ENCODE measurements around the gene NRXN3.

The NRXN3 gene

GRCh38 chr14:79670811-79671210, 1500.6 kb downstream of the NRXN3 start:
- DNase-seq = no peak

- no peak for DNase-seq
Measured at GRCh38 chr14:79680087-79680486, 1509.9 kb downstream of the NRXN3 start.

GRCh38 chr14:79686196-79686595, 1516.0 kb downstream of the NRXN3 start:
- no peak for DNase-seq

GRCh38 chr14:79690960-79691359, 1520.8 kb downstream of the NRXN3 start:
- no peak for DNase-seq

- no peak for DNase-seq
Measured at GRCh38 chr14:79693935-79694334, 1523.8 kb downstream of the NRXN3 start.

- DNase-seq = no peak
Measured at GRCh38 chr14:79695307-79695706, 1525.1 kb downstream of the NRXN3 start.

- DNase-seq = no peak
Measured at GRCh38 chr14:79698298-79698711, 1528.1 kb downstream of the NRXN3 start.

- no peak for DNase-seq
Measured at GRCh38 chr14:79699206-79699605, 1529.0 kb downstream of the NRXN3 start.

GRCh38 chr14:79701371-79701770, 1531.2 kb downstream of the NRXN3 start:
- DNase-seq = no peak

- no peak for DNase-seq
Measured at GRCh38 chr14:79702197-79702596, 1532.0 kb downstream of the NRXN3 start.

- no peak for DNase-seq
Measured at GRCh38 chr14:79703209-79703608, 1533.0 kb downstream of the NRXN3 start.

- no peak for DNase-seq
Measured at GRCh38 chr14:79704041-79704807, 1534.1 kb downstream of the NRXN3 start.

GRCh38 chr14:79705126-79705894, 1535.1 kb downstream of the NRXN3 start:
- DNase-seq = no peak

- no peak for DNase-seq
Measured at GRCh38 chr14:79706382-79706781, 1536.2 kb downstream of the NRXN3 start.

- DNase-seq = peak; percentile 22
Measured at GRCh38 chr14:79708426-79709388, 1538.5 kb downstream of the NRXN3 start.

- no peak for DNase-seq
Measured at GRCh38 chr14:79709573-79709972, 1539.4 kb downstream of the NRXN3 start.

GRCh38 chr14:79712302-79712950, 1542.3 kb downstream of the NRXN3 start:
- no peak for DNase-seq

GRCh38 chr14:79721399-79722084, 1551.4 kb downstream of the NRXN3 start:
- no peak for DNase-seq

GRCh38 chr14:79724934-79725717, 1555.0 kb downstream of the NRXN3 start:
- DNase-seq = no peak

GRCh38 chr14:79727900-79728299, 1557.7 kb downstream of the NRXN3 start:
- DNase-seq = no peak

- DNase-seq = no peak
Measured at GRCh38 chr14:79728331-79728730, 1558.2 kb downstream of the NRXN3 start.

Data from DMS53 (cell line).